ENCODE measurements around the gene PORCN. TPM values are rescaled to one million over a fixed set of nuclear protein-coding genes. Genes with fewer than 3 reads are reported as not detected.

Gene PORCN
- total RNA-seq, 1 experiment from 2014 or later: 12.9 TPM

DNA sequence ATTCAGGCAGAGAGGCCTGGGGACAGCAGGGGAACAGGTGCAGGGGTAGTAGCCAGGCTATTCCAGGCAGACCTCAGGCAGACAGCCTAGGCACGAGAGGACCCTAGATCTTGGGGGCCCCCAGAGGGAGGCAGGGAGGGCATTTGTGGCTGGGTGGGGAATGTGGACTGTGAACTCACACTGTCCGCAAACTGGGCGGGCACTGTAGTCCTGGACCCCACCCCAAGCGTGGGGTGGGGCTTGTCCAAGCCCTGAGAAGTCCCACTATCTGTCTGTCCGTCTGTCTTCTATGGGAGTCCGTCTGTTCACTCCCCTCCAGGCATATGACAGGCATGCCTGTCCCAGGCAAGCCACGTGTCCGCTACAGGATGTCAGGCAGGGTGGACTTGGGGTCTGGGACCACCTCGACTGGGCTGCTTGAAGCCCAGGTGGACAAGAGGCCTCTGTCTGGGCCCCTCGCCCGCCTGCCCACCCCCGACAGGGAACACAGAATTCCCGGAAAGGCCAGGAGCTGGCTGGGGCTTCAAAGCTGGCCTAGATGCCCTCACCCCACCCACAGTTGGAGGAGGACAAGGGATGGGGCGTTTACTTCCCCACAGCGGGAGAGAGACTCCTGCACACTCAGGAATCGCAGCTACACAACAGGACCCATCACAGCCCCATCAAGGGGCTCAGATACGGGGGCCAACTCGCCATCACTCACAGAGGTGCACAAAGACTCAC lies 38.5 kb upstream of the PORCN start, which contains the start of gene SLC38A5:
SLC38A5 (minus strand) TSS at position 151 of the 723 bp plus-strand sequence. CDS start 2,336 bp downstream, outside the sequence.
- Histone ChIP-seq H3K9me2 (ENCODE audit: insufficient read depth) (no peaks in the 10 kb centered on the region), H3K9ac (ENCODE audit: low read length) (peak within 1 kb of the TSS; percentile 82), H2AFZ (ENCODE audit: low read depth, low read length, poor library complexity, severe bottlenecking) (no peak within 1 kb of the TSS), H3K27ac (ENCODE audit: low read depth, low read length) (peak within 1 kb of the TSS; percentile 70), H3K4me1 (ENCODE audit: control insufficient read depth in 1 of 2, insufficient read depth in 2 of 2, low read length in 2 of 2) (peaks cover 8 to 33% of the 10 kb centered on the region in 2 experiments; a peak in 3 of 4 replicates), H3K36me3 (ENCODE audit: control insufficient read depth in 1 of 2, insufficient read depth in 2 of 2, low read length in 2 of 2) (no peaks in the 10 kb centered on the region), H3K4me3 (replicated peaks in 1 of 2; ENCODE audit: low read depth in 1 of 2, low read length in 2 of 2) (peak within 1 kb of the TSS; percentile 61 to 62), H4K20me1 (ENCODE audit: insufficient read depth) (no peaks in the 10 kb centered on the region), H3K79me2 (ENCODE audit: insufficient read depth, low read length) (peaks cover 23% of the 10 kb centered on the region), H3K27me3 (ENCODE audit: insufficient read depth, low read length) (no peaks in the 10 kb centered on the region), H3K4me2 (ENCODE audit: low read length) (peak within 1 kb of the TSS; percentile 80), H3K9me3 (ENCODE audit: control insufficient read depth in 1 of 2, insufficient read depth in 1 of 2, low read depth in 1 of 2, low read length in 2 of 2) (no peaks in the 10 kb centered on the region)
- TF ChIP-seq, protein P1, sequence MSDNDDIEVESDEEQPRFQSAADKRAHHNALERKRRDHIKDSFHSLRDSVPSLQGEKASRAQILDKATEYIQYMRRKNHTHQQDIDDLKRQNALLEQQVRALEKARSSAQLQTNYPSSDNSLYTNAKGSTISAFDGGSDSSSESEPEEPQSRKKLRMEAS (IDR thresholded peaks at IDR 0.05): no peak
- TF ChIP-seq, protein P2, sequence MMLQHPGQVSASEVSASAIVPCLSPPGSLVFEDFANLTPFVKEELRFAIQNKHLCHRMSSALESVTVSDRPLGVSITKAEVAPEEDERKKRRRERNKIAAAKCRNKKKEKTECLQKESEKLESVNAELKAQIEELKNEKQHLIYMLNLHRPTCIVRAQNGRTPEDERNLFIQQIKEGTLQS (IDR thresholded peaks at IDR 0.05): no peak
- TF ChIP-seq, protein P3, sequence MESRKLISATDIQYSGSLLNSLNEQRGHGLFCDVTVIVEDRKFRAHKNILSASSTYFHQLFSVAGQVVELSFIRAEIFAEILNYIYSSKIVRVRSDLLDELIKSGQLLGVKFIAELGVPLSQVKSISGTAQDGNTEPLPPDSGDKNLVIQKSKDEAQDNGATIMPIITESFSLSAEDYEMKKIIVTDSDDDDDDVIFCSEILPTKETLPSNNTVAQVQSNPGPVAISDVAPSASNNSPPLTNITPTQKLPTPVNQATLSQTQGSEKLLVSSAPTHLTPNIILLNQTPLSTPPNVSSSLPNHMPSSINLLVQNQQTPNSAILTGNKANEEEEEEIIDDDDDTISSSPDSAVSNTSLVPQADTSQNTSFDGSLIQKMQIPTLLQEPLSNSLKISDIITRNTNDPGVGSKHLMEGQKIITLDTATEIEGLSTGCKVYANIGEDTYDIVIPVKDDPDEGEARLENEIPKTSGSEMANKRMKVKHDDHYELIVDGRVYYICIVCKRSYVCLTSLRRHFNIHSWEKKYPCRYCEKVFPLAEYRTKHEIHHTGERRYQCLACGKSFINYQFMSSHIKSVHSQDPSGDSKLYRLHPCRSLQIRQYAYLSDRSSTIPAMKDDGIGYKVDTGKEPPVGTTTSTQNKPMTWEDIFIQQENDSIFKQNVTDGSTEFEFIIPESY (IDR thresholded peaks at IDR 0.05; ENCODE audit: extremely low read depth, insufficient replicate concordance, low read length): no peak
- TF ChIP-seq RAD21 (IDR thresholded peaks at IDR 0.05; ENCODE audit: low read depth): no peak
- TF ChIP-seq CEBPB (IDR thresholded peaks at IDR 0.05; ENCODE audit: low read depth): no peak
- intact Hi-C loops (cut with micrococcal nuclease): loop anchor here (10.0 kb wide), 1 partner anchor 105 kb away; the partner anchor contains the start of gene RBM3
- POLR2A ChIA-PET: no interaction called here
- RAD21 ChIA-PET (ENCODE audit: low non-redundant PET in 1 of 2, low total read pairs in 2 of 2, uncharacterized antibody in 2 of 2, unreplicated experiment in 2 of 2): no interaction called here
- no peak for DNase-seq (ENCODE audit: low read depth, low spot score)
- no TSS peak for BruUV-seq (replicated peaks)
- ATAC-seq: no peak
- CTCF ChIA-PET: interaction anchor here (2.7 kb wide), 1 partner anchor 387 kb away, joined by 11 read pairs; no protein-coding TSS in a partner anchor

DNA sequence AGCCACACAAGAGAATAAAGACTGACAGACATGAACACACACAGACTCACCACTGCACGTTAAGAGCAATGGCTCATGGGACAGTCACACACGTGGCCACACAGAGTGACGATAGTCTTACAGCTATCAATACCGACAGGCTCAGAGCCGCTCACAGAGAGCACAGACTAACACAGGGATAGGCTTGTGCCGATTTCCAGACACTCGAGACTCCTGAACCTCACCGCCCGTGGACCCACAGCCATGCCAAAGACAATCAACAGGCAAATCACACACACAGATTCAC lies 38.0 kb upstream of the PORCN start:
- intact Hi-C loops (cut with micrococcal nuclease): loop anchor here (10.0 kb wide), 1 partner anchor 104 kb away; the partner anchor contains the start of gene RBM3
- Histone ChIP-seq H3K4me1 (ENCODE audit: control insufficient read depth in 1 of 2, insufficient read depth in 2 of 2, low read length in 2 of 2) (peaks cover 8 to 33% of the 10 kb centered on the region in 2 experiments; a peak in 3 of 4 replicates), H3K9me2 (ENCODE audit: insufficient read depth) (no peaks in the 10 kb centered on the region), H3K79me2 (ENCODE audit: insufficient read depth, low read length) (peaks cover 22% of the 10 kb centered on the region), H3K4me3 (replicated peaks in 1 of 2; ENCODE audit: low read depth in 1 of 2, low read length in 2 of 2) (no peak overlapping the region), H3K9me3 (ENCODE audit: control insufficient read depth in 1 of 2, insufficient read depth in 1 of 2, low read depth in 1 of 2, low read length in 2 of 2) (no peaks in the 10 kb centered on the region), H3K9ac (ENCODE audit: low read length) (no peak overlapping the region), H3K27ac (ENCODE audit: low read depth, low read length) (no peak overlapping the region), H4K20me1 (ENCODE audit: insufficient read depth) (no peaks in the 10 kb centered on the region), H3K36me3 (ENCODE audit: control insufficient read depth in 1 of 2, insufficient read depth in 2 of 2, low read length in 2 of 2) (no peaks in the 10 kb centered on the region), H2AFZ (ENCODE audit: low read depth, low read length, poor library complexity, severe bottlenecking) (no peak overlapping the region), H3K27me3 (ENCODE audit: insufficient read depth, low read length) (no peaks in the 10 kb centered on the region), H3K4me2 (ENCODE audit: low read length) (no peak overlapping the region)
- DNase-seq (ENCODE audit: low read depth, low spot score) (no peak), ATAC-seq (no peak)
- BruUV-seq (replicated peaks): no TSS peak
- no peak for TF ChIP-seq ELF1 (IDR thresholded peaks at IDR 0.05; ENCODE audit: borderline replicate concordance, low read depth)
- TF ChIP-seq JUND (IDR thresholded peaks at IDR 0.05): no peak
- TF ChIP-seq, protein P2 (IDR thresholded peaks at IDR 0.05): no peak
- TF ChIP-seq TCF7L2 (IDR thresholded peaks at IDR 0.05; ENCODE audit: borderline replicate concordance, extremely low read depth, insufficient read depth, insufficient read length): no peak
- no peak for TF ChIP-seq SRF (IDR thresholded peaks at IDR 0.05; ENCODE audit: low read depth)
- POLR2A ChIA-PET: no interaction called here
- CTCF ChIA-PET: no interaction called here
- RAD21 ChIA-PET (ENCODE audit: low non-redundant PET in 1 of 2, low total read pairs in 2 of 2, uncharacterized antibody in 2 of 2, unreplicated experiment in 2 of 2): no interaction called here
